HG03432 (cell line): ENCODE data around the gene STOX2.

Experiments used
- ATAC-seq: cut with Tn5 transposase; IDR thresholded peaks from one replicate; pipeline ENCODE4 v1.9.1; 2021; ENCODE audit warnings: mild to moderate bottlenecking, moderate library complexity; ENCODE audit not compliant: unreplicated experiment

Gene STOX2

DNA sequence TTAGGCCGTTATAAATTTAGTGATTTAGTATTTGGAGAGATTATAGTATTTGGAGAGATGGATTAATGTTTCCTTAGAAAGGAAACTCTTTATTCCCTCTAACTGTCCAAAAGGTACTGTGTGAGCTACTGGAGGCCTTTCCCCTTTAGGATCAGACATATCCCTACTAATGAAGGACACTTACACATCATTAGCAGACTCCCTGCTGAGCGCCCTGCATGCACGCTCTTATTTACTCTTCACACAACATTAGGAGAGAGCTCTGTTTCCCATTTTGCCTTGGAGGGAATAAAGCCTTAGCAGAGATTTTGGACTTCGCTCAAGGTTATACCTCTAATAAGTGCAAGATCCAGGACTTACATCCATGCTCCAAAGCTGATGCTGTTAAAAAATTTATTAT is 17.8 kb upstream of the STOX2 start:
- no peak for ATAC-seq

DNA sequence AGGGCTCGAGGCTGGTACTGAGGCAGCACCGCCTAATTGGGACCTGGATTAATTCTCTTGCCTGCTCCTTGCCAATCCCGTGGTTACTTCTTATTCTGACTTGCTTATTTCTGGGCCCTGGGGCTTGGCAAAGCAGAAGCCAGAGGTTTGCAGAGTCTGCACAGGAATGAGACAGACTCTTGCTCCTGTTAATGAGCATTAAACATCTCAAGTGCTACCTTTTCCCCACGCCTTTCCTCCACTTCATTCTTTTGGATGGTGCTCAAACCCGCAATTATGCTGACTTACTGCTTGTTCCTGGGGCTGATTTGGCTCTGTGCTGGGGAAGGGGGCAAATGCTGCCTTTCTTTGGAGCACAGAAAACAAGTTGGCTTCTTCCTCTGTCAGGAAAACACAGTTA is 16.5 kb upstream of the STOX2 start:
- ATAC-seq: no peak

DNA sequence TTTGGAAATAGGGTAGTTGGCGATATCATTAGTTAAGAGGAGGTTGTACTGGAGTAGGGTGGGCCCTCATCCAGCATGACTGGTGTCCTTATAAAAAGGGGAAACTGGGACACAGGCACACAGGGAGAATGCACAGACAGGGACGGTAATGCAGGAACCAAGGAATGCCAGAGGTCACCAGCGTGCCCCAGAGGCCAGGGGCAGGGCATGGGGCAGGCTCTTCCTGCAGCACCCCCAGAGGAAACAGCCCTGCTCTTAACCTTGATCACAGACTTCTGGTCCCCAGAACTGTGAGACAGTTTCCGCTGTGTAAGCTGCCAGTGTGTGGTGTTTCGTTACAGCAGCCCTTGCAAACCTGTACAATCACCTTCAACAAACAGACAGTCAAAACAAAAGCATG is 15.9 kb upstream of the STOX2 start:
- no peak for ATAC-seq

DNA sequence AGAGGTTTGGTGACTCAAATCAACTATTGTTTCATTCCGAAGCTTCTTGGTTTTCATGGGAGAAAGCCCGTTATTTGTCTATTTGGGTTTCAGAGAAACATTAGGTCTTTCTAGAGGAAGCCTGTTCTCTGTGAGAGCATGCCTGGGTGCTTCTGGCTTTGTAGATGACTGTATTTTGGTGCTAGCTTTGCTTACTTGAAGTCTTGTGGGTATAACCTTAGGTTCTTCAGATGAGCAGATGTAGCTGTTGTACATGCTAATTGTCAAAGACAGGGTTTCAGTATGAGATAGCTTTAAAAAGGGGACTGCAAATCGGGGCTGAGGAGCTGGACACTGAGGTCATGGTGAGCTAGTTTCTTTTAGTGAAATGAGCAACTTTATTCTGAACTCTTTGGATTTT is 7.9 kb upstream of the STOX2 start:
- ATAC-seq: no peak

DNA sequence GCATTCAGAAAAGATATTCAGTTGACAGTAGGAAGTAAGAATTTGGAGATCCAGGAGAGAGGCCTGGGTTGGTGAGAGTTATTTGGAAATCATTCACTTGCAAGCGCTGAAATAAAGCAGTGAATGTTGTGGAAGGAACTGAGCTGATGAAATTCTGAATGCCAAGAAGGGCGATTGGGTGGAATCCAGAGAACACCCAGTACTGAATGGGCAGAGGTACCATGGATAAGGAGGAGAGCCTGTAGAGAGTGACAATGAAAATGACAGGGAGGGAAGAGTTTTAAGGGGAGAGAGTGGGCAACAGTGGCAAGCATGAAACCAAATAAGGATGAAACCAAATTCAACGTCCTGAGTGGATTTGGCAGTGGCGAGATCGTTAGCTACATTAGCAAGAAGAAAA is 6.7 kb upstream of the STOX2 start:
- no peak for ATAC-seq

DNA sequence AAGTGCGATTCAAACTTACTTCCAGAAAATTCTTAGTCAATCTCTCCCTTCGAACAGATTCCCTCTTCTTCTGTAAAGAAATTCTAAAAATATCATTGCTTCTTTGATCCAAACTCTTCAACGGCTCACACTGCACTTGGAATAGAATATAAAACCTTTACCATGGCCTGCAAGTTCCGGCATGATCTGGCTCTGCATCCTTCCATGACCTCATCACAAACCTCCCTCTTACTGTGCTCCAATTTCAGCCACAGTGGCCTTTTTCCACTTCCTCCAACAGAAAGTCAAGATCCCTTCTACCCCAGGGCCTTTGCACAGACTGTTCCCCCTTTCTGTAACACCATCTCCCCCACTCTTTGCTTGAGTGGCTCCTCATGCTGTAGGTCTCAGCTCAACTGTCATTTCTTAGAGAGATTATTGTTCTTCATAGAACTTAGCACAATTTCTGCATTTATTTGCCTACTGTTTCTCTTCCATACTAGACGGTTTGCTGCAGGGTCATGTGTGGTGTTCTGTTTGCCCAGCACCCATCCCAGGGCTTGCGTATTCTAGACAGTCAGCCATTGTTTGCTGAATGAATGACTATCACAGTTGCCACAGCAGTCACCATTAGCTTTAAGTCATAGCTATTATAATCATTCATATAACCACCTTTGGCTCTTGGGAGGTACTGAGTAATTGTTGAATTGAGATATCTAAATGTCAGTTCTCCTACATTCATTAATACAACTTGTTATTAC is 1.9 kb upstream of the STOX2 start:
- no peak for ATAC-seq

DNA sequence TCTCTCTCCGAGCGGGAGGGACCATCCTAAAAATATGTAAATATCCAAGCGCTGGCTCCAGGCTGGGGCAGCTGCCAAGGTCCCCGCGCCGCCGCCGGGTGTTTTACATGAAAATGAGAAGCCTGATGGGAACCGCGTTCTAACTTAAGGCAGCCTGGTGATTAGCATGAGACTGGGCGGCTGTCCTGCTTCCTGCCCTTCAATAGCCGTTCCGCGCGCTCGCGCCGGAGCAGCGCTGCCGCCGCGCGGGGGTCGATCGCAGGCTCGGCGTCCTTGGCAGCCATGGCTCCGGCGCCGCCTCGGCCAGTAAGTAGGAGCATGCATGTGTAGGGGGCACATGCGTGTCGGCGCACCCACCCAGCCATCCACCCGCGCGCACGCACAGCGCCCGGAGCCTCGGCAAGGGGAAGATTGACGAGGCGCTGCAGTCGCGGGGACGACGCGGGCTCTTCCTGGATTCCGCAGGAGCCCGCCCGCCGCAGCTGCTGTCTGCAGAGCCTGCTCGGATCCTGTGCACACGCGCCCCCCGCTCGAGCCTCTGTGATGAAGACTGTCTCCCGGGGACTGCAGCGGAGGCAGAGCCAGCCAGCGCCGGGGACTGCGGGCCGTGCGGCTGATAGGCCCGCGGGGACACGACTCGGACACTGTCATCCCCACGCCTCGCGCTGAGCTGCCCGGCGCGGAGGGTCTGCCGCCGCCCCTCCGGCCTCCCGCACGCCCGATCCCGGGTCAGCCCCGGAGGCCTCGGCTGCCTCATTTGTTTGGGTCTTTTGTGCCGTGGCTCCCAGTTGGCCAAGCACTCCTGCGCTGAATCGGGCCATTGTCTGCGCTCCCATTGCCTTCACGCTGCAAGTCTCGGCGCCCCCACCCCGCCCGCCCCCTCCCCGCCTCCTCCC is 734 bp downstream of the STOX2 start:
- no peak for ATAC-seq

DNA sequence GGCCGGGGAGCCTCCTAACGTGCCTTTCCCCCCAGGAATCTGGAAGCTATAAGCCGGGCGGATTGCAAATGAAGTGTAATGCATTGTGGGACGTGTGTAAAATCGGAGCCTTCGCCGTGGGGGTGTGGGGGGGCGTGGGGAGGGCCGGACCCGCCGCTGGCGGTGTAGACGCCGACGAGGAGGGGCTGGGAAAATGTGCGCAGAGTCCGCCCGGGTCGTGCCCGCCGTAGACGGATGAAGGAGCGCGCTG is 1.3 kb downstream of the STOX2 start:
- ATAC-seq: no peak

DNA sequence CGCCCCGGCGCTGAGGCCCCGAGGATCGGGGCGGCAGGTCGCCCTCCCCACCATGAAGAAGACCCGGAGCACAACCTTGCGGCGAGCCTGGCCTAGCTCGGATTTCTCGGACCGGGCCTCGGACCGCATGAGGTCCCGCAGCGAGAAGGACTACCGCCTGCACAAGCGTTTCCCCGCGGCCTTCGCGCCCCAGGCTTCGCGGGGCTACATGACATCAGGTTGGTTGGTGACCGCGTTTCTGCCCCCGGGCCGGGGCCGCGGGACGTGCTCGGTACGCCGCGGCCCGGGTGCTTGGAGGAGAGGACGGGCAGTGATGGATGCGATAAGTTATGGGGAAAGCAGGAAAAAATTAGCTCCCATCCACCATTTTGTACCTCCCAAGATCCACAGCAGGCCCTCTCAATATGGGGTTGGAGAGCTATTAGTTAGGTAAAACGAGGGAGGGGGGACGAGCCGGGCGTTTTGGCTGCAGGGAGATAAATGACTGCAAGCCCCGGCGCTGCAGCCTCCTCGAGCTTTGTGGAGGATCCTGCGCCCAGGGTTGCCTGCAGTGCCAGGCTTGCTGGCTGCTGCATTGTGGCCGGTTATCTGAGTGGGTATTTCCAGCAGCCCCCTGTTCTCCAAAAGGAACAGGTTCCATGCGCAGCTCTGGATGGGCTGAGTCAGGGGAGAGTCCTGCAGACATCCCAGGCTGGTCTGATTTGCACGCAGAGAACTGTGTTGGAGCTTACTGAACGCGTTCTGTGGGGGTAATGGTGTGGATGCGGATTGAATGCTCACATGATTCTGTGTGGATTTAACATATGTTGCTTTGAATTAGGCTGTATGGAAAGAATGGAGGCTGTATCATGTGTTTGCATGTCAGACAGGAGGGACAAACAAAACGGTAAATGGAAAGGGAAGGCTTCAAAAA is 1.9 kb downstream of the STOX2 start:
- no peak for ATAC-seq

DNA sequence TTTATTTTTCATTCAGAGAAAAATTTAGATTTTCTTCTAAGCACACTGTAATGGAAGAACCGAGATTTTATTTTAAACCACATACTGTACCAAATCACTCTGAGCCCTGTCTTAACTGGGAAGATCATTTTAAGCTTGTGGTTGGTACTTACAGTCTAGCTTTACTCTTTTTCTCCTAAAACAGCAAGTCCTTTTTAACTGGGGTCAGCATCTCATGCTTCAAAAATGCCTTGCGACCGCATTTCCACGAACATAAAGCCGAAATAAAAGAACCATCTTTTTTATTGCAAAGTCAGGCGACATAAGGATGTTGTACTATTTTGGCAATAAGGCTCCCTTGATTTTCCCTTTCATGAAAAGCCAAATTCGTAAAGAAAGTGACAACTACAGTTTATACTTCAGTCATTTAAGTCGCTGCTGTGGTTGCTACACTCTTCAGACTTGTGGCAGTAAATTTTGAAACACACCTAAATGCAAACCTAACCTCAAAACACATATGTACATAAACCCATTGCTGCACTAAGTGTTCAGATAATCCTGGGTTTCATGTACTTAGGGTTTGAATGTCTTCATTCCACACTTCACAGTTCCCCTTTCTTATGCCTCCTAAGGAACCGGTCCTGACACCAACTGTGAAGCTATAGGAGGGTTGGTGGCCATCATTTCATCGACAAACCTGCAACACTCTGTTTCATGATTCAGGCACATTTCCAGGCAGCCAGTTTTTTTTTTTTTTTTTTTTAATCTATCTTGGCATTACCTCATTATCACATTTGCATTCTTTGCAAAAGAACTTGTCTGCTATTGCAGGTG is 3.0 kb downstream of the STOX2 start:
- ATAC-seq: no peak

DNA sequence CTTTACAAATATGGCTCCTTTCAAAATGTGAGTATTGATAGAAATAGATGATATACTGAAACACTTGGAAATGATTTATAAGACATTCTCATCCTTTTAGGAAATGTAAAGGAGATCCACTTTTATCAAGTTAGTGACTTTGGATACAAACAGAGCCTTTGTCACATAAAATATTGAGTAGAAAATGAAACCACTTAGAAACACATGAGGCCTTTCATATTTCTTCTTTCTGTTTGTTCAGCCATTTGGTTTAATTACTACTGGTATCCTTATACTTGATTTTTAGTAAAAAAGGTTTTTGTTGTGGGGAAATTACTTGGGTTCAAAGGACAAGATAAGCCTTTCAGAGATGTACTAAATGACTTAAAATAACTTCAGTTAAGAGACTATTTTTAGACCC is 4.1 kb downstream of the STOX2 start:
- ATAC-seq: no peak

DNA sequence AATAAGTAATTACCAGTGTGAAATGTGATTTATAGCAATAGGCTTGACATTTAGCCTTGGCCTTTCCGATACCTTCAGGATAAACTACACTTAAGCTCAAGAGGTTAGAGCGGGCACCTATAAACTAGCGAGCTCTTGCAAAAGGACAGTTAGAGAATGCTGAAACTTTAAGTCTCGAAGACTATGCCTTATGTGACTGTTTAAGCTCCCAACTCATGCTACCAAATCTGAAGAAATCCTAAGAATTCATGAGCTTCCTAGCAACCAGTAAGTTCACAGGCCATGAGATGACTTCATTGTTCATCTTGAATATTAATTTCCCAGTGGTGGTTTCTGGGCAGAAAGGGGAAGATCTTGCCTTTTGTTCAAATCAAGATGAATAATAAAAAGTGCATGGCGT is 4.7 kb downstream of the STOX2 start:
- no peak for ATAC-seq

DNA sequence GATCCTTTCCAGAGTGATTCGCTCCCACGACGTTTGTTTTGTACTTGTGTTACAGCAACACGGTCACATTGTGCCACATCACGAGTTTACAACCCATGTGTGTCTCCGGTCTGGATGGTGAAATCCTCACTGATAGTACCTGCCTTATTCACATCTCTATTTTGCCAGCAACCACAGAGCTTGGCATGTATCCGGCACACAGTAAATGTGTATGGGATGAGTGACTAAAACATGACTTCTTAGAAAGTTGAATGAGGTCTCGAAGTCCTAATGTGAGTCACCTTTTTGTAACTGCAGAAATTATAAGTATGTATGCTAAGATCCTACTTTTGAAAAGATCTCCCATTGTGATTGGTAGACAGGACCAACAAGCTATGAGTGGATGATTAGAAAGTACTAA is 7.5 kb downstream of the STOX2 start:
- no peak for ATAC-seq

DNA sequence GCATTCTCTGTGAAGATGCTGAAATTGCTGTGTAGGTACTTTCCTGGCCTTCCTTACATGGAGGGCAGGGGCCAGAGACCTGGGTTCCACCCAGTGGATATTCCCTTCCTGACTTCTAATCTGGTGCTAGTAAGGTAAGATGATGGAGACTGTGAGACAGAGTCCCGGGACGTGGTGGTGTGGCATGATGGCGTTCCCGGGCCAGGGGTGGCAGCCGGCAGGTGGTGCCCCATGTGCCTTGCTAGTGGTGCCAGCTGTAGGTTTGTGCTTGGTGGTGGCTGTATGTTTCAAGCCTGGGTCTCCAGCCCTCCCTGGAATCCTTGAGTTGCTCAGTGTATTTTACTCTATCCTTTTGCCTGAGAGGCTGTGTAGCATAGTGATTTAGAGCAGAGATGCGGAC is 10.9 kb downstream of the STOX2 start:
- no peak for ATAC-seq

DNA sequence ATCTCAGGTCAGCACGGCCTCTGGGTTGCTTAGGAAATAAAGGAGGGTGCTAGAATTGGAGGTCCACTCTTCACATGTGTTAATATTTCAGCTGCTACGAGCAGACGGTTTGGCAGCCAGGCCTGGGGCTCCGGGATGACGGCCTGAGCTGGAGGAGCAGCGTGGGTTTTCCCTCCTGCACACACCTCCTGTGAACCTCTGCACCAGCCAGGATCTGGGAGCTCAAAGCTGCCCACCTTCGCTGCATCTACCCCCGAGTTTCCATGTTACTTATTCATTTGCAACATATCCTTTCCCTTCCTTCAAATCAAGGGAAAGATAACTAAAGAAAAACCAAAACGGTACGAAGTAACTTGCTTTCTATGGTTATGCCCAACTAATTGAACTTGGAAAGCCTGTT is 13.6 kb downstream of the STOX2 start:
- ATAC-seq: no peak

DNA sequence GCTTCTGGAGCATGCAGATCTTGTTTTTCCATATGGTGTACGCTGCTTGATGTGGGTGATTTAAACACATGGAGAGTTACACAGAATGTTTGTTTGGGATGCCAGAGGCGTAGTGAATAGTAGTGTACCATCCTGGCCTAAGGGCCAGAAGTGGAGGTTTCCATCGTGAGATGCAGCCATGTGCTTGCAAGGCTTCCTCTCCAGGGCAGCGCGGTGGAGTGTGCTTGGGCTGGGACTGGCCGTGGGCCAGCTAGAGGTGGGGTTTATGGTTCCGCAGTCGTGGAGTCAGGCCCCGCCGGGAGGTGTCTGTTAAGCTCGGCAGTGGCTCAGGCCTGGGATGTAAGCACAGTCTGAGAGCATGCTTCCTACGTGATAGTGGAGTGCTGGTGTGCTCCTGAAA is 14.0 kb downstream of the STOX2 start:
- ATAC-seq: no peak

DNA sequence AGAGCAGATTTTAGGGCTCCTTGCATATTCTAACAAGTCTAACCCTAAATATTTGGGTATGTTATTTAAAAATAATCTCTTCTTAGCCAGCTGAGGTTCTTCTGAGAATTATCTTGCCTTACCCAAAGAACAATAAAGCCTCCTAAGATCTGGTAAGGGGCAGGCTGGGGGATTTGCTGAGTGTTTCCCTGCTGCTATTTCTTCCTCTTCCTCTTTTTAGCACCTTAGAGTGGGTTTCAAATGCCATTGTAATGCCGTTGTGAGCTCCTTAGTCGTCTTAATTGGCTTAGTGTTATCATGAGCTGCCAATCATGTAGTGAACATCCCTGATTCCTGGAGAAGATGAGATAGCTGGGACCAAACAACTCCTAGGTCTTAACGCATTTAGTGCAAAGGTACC is 15.4 kb downstream of the STOX2 start:
- no peak for ATAC-seq

DNA sequence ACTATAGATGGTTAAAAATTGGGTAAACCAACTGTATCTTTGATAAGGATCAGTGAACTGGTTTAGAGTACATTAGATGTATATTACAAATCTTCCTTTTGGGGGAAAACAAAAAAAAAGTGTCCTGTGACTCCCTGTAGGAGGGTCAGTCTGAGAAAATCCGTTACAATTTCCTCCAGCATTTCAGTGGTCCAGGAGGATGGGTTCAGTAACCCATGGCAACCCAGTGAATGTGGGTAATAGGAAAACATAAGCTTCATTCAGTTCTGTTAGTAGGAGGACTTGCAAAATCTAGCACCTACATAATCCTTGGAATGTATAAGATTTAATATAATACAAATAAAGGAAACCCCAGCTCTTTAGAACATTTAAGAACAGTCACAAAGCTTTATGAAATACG is 16.2 kb downstream of the STOX2 start:
- ATAC-seq: no peak

DNA sequence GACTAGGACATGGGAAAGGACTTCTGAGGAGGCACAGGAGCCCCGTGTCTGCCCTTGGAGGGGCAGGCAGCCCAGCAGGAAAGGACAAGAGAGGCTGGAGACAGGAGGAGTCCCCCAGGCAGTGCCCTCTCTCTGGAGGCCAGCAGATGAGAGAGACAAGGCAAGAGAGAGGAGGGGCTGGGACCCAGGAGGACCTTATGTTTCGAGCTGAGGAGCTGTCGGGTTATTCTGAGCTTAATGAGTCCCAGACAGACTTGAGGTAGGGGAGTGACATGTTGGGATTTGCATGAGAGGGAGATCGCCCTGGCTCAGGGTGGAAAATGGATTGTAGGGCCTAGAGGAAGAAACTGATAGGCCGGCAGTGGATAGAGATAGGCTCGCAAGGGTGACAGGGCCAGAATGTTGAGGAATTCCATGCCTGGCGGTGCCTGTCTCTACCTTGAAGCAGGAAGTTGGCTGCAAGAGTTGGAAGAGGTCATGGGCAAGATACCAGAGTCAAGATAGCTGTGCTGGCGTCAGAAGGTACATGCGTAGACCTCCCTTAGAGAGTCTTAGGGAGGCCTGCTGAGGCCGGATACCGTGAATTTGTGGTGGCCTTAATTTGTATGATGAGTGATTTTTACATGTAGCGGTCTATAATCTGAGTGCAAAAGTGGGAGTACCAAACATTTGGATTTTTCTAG is 19.4 kb downstream of the STOX2 start:
- ATAC-seq: no peak

DNA sequence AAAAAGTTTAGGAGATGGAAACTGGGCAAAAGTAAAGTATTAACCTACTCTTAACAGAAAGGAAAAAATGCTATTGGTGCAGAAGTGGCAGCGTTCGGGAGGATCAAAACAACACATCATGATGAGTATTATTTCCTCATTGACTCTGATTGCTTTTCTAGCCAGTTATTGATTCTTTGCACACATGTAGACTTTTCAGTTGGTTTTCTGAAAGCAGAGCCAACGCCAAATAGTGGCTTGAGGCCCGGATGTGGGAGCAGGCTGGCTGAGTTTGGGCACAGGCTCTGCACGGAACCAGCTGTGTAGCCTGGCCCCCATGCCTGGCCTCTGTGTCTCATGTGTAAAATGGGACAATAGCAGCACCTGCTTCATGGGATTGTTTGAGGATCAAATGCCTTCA is 21.8 kb downstream of the STOX2 start:
- ATAC-seq: no peak
